Measurements from ENCODE around the gene TMED4. TPM values are rescaled to one million over a fixed set of nuclear protein-coding genes. Genes with fewer than 3 reads are reported as not detected.

TMED4 gene
- total and polyA plus RNA-seq, 10 of the 15 experiments (the other 5 are each of a cell fraction or from before 2014, with no cell fraction given), result 20.8 to 71.3 (median 51.0) TPM

DNA sequence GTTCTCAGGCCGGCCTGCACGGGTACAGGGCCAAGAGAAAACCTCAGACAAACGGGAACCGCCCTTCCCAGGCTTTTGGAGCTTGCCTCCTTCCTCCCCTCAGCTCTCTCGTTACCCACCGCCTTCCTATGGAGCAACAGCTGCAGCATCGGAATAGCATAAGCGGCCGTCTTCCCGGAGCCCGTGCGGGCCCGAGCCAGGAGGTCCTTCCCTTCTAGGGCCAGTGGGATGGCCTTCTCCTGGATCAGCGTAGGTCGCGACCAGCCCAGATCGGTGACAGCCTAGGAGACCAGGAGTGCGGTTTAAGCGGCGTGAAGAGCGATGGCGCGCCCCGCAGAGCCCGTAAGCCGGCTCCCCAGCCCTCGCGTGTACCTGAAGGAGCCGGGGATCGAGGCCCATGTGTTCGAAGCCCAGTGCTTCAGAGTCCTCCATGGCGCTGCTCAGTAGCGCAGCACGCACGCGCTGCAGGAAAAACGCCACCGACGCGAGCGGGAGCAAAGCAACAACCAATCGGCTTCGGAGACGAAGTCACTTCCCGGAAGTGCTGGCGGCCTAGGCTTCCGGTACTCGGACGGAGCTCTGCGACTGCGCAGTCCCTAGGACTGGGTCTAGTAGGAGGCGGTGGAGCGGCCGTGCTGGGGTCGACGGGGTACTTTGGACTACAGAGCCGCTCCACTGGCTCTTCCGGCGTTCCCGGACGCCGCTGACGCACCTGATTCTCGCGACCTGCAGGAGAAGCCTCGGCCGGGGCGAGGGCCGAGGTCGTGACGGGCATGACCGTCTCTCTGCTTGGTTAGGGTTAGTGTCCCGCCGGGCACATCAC, 8.4 kb downstream of the TMED4 start, which contains the start of gene DDX56 (continued):
- TF ChIP-seq, protein P1, sequence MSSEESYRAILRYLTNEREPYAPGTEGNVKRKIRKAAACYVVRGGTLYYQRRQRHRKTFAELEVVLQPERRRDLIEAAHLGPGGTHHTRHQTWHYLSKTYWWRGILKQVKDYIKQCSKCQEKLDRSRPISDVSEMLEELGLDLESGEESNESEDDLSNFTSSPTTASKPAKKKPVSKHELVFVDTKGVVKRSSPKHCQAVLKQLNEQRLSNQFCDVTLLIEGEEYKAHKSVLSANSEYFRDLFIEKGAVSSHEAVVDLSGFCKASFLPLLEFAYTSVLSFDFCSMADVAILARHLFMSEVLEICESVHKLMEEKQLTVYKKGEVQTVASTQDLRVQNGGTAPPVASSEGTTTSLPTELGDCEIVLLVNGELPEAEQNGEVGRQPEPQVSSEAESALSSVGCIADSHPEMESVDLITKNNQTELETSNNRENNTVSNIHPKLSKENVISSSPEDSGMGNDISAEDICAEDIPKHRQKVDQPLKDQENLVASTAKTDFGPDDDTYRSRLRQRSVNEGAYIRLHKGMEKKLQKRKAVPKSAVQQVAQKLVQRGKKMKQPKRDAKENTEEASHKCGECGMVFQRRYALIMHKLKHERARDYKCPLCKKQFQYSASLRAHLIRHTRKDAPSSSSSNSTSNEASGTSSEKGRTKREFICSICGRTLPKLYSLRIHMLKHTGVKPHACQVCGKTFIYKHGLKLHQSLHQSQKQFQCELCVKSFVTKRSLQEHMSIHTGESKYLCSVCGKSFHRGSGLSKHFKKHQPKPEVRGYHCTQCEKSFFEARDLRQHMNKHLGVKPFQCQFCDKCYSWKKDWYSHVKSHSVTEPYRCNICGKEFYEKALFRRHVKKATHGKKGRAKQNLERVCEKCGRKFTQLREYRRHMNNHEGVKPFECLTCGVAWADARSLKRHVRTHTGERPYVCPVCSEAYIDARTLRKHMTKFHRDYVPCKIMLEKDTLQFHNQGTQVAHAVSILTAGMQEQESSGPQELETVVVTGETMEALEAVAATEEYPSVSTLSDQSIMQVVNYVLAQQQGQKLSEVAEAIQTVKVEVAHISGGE (CRISPR knock-in tag; IDR thresholded peaks at IDR 0.05), result no peak
- TF ChIP-seq, protein P2, sequence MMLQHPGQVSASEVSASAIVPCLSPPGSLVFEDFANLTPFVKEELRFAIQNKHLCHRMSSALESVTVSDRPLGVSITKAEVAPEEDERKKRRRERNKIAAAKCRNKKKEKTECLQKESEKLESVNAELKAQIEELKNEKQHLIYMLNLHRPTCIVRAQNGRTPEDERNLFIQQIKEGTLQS (IDR thresholded peaks at IDR 0.05; ENCODE audit: borderline replicate concordance, extremely low read depth, low read depth, low read length), result no peak
- TF ChIP-seq NFXL1 (IDR thresholded peaks at IDR 0.05; ENCODE audit: borderline replicate concordance), result no peak
- no peak for TF ChIP-seq KAT2A (conservative IDR thresholded peaks at IDR 0.05; ENCODE audit: control insufficient read depth, low read depth, low read length)
- TF ChIP-seq EP300 (IDR thresholded peaks at IDR 0.05; ENCODE audit: borderline replicate concordance in 1 of 2, control insufficient read depth in 1 of 2, low read depth in 2 of 2, low read length in 2 of 2), result no peak
- TF ChIP-seq TCF3 (IDR thresholded peaks at IDR 0.05; ENCODE audit: borderline replicate concordance, insufficient read depth, low read depth, low read length), result peak; percentile 57; the same call in 1 of the 2 replicates
- peak; percentile 73 for TF ChIP-seq GATAD2B (conservative IDR thresholded peaks at IDR 0.05; ENCODE audit: low read depth)
- TF ChIP-seq NFYA (IDR thresholded peaks at IDR 0.05; ENCODE audit: borderline replicate concordance, low read depth, low read length), result no peak
- TF ChIP-seq, protein P3, sequence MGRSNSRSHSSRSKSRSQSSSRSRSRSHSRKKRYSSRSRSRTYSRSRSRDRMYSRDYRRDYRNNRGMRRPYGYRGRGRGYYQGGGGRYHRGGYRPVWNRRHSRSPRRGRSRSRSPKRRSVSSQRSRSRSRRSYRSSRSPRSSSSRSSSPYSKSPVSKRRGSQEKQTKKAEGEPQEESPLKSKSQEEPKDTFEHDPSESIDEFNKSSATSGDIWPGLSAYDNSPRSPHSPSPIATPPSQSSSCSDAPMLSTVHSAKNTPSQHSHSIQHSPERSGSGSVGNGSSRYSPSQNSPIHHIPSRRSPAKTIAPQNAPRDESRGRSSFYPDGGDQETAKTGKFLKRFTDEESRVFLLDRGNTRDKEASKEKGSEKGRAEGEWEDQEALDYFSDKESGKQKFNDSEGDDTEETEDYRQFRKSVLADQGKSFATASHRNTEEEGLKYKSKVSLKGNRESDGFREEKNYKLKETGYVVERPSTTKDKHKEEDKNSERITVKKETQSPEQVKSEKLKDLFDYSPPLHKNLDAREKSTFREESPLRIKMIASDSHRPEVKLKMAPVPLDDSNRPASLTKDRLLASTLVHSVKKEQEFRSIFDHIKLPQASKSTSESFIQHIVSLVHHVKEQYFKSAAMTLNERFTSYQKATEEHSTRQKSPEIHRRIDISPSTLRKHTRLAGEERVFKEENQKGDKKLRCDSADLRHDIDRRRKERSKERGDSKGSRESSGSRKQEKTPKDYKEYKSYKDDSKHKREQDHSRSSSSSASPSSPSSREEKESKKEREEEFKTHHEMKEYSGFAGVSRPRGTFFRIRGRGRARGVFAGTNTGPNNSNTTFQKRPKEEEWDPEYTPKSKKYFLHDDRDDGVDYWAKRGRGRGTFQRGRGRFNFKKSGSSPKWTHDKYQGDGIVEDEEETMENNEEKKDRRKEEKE (IDR thresholded peaks at IDR 0.05), result no peak
- TF ChIP-seq, protein P4, sequence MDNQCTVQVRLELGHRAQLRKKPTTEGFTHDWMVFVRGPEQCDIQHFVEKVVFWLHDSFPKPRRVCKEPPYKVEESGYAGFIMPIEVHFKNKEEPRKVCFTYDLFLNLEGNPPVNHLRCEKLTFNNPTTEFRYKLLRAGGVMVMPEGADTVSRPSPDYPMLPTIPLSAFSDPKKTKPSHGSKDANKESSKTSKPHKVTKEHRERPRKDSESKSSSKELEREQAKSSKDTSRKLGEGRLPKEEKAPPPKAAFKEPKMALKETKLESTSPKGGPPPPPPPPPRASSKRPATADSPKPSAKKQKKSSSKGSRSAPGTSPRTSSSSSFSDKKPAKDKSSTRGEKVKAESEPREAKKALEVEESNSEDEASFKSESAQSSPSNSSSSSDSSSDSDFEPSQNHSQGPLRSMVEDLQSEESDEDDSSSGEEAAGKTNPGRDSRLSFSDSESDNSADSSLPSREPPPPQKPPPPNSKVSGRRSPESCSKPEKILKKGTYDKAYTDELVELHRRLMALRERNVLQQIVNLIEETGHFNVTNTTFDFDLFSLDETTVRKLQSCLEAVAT (IDR thresholded peaks at IDR 0.05), result no peak
- TF ChIP-seq NR2C2 (IDR thresholded peaks at IDR 0.05; ENCODE audit: borderline replicate concordance, control insufficient read depth, insufficient read length, low read depth), result no peak
- no peak for TF ChIP-seq SIX5 (IDR thresholded peaks at IDR 0.05; ENCODE audit: low read depth, low read length, severe bottlenecking)
- TF ChIP-seq, protein P5, sequence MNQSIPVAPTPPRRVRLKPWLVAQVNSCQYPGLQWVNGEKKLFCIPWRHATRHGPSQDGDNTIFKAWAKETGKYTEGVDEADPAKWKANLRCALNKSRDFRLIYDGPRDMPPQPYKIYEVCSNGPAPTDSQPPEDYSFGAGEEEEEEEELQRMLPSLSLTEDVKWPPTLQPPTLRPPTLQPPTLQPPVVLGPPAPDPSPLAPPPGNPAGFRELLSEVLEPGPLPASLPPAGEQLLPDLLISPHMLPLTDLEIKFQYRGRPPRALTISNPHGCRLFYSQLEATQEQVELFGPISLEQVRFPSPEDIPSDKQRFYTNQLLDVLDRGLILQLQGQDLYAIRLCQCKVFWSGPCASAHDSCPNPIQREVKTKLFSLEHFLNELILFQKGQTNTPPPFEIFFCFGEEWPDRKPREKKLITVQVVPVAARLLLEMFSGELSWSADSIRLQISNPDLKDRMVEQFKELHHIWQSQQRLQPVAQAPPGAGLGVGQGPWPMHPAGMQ (IDR thresholded peaks at IDR 0.05; ENCODE audit: borderline replicate concordance), result no peak
- peak; percentile 21 for TF ChIP-seq RELA (IDR thresholded peaks at IDR 0.05; ENCODE audit: borderline replicate concordance, partially characterized antibody)
- TF ChIP-seq PAX8 (IDR thresholded peaks at IDR 0.05), result no peak
- TF ChIP-seq ASH2L (IDR thresholded peaks at IDR 0.05; ENCODE audit: borderline replicate concordance, low read depth), result no peak
- TF ChIP-seq ESRRA (IDR thresholded peaks at IDR 0.05; ENCODE audit: low read length), result no peak
- no peak for TF ChIP-seq SPI1 (IDR thresholded peaks at IDR 0.05; ENCODE audit: borderline replicate concordance, insufficient read depth, low read depth, low read length)
- no peak for TF ChIP-seq CHD4 (IDR thresholded peaks at IDR 0.05)
